GM18870 (cell line): Measurements from ENCODE around the gene PCGF5.
A peak's percentile ranks its signal among the peaks of the same experiment; 100 is the strongest.
"Not testable (repeated sequence)": the region's sequence is repeated elsewhere in the genome, so short reads cannot be mapped to it uniquely, and the experiment has no call there.

Source experiments
- ATAC-seq: cut with Tn5 transposase; IDR thresholded peaks from one replicate; pipeline ENCODE4 v1.9.1; 2021; ENCODE audit warnings: moderate library complexity; ENCODE audit not compliant: unreplicated experiment

The PCGF5 gene

GRCh38 chr10:91220194-91220953 lies at the start of gene PCGF5:
Gene PCGF5, plus strand, starts transcription at chr10:91220663. Its CDS starts 2,209 bp downstream, at chr10:91222872.
- ATAC-seq = peak; percentile 69

- no peak for ATAC-seq
These were observed 49.0 kb upstream of the PCGF5 start for GRCh38 chr10:91171485-91171884.

DNA sequence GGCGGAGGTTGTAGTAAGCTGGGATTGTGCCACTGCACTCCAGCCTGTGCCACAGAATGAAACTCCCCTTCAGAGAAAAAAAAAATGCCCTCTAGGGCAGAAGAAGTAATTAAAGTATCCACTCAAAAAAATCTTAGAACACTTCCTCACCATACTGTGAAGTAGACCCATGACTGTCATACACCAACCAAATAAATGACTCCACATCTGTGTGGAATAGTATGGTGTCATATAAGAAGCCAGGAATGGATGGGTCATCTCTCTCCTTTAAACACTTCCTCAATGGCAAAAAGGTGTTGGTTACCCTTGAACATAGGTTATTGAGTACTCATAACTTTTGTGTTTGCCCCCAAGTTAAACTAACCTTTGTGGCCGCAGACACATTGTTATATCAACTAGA lies 48.1 kb upstream of the PCGF5 start:
- ATAC-seq = no peak

DNA sequence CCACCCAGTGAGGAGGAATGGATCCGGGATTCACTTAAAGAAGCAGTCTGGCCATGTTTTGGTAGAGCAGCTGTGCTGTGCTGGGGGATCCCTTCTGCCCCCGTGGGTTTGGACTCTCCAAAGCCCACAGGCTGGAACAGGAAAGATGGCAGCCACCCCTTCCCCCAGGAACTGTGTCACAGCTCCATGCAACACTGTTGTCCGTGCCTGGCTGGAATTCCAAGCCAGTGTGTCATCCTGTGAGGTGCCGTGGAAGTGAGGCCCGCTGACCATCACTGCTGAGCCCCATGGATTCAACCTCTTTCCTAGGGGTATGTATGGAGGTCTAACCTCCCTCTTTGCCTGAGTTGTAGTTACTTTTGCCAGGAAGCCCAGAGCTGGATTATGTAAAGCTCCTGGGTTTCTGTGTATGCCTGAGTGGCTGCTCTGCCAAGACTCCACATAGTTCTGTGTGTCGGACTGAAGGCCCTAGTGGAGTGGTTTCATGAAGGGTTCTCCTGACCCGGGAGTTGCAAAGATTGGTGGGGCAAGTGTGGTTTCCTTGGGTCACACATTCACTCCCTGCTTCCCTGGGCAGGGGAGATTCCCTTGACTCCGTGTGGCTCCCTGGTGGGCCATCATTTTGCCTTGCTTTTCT lies 35.1 kb upstream of the PCGF5 start:
- no peak for ATAC-seq

DNA sequence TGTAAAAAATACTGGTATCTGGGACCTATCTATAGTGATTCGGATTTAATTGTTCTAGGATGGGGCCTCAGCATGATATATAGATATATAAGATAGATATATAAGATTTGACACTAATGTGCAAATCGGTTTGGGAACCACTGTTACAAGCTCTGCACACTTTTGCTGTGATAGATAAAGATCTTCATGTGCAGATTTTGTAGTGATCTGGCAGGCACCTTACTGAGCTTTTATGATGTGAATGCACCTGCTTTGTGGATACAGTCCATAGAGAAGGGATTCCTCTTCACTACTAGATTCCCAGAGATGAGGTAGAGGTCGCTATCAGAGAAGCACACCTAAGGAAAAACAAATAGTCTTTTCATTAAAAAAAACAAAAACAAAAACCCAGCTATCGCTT lies 33.3 kb upstream of the PCGF5 start:
- ATAC-seq = no peak

DNA sequence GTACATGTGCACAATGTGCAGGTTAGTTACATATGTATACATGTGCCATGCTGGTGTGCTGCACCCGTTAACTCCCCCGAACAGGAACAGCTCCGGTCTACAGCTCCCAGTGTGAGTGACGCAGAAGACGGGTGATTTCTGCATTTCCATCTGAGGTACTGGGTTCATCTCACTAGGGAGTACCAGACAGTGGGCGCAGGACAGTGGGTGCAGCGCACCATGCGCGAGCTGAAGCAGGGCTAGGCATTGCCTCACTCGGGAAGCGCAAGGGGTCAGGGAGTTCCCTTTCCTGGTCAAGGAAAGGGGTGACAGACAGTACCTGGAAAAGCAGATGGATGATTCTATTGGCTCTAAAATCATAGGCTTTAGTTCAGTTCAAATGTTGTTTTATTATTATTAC lies 32.5 kb upstream of the PCGF5 start:
- not testable (repeated sequence) for ATAC-seq

GRCh38 chr10:91188889-91189288 lies 31.6 kb upstream of the PCGF5 start:
- no peak for ATAC-seq

DNA sequence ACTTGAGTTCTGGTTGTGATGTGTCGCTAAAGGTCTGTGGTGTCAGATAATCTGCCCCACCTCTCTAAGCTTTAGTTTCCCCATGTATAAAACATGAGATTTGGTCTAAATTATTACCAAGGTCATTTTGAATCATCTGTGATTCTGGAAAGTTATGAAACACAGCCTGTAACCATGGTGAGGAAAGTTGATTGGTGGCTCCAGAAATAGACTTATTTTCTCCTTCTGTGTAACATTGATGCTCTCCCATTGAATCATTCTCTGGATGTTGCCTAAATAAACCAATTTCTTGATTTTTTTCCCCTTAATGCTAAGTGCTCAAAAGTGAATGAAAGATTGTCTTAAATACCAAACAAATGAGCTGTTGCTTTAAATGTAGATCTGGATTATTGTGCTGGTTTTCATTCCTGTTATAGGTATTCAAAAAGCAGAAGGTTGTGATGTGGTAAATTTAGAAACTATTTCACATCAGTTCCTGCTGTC lies 30.0 kb upstream of the PCGF5 start:
- ATAC-seq = no peak

DNA sequence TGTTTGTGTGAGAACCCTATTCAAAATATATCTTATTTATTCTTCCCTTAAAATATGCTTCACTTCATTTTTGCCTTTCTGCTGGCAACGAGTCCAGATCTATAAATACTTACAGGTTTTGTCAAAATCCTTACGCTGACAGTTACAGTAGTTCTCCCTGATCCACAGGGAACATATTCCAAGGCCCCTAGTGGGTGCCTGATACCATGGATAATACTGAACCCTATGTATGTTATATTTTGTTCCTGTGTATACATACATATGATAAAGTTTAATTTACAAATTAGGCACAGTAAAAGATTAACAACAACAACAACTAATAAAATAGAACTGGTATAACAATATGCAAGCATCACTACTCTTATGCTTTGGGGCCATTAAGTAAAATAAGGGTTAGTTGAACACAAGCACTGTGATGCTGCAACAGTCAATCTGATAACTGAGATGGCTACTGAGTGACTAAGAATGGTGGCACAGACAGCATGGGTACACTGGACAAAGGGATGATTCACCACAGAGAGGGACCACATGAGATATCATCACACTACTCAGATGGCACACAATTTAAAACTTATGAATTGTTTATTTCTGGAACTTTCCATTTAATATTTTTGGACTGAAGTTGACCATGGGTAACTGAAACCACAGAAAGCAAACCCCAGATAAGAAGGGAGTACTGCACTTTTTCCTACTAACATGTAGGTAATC lies 29.4 kb upstream of the PCGF5 start:
- ATAC-seq = peak; percentile 77

GRCh38 chr10:91191584-91191919 lies 28.9 kb upstream of the PCGF5 start:
- no peak for ATAC-seq

GRCh38 chr10:91194497-91195179 lies 25.8 kb upstream of the PCGF5 start:
- ATAC-seq = no peak

DNA sequence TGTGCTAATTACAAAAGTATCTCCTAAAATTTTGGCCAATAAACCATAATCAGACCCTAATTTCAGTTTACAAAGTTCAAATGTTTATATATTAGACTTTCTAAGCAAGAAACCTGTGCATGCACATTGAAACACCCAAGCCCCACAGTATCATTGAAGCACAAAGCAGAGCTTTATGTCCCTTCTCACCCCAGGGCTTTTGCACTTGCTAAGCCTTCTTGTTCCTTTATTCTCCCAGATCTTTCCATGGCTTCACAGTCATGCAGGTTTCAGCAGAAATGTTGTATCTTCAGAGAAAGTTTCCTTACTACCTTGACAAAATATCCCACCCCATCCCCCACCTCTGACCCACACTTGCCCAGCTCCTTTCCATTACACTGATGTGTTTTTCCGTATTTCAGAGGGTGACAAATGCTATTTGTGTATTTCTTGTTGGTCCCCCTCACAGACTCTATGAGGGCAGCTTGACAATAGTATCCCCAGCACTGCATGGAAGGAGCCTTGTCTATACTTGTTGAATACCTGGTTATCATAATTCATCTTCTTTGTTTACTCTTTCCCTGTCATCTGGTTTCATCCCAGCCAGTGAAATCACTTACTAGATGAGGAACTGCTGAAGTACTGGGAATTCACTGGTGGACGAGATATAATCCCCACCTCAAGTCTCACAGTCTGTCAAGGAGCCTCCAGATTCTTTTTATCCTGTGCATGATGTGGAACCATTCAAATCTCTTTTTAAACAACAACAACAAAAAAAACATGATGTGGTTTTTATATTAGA lies 24.0 kb upstream of the PCGF5 start:
- no peak for ATAC-seq

GRCh38 chr10:91197127-91197526 lies 23.3 kb upstream of the PCGF5 start:
- no peak for ATAC-seq

DNA sequence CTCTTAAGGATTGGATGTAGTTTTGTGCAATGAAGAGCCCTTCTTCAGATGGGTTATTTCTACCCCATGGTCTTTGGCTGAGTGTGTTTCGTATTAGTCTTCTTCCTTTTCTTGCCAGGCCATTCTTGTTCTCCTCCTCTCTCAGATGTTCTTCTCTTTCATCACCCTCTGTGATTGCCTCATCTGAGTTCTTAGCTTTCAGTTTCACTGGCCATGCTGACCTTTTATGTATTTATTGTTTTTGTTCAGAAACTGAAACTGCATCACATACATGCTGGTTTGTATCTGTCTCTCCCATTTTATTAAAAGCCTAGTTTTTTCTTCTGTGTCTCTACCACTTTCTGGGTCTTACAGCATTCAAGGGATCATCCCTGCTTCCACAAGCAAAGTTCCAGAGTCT lies 21.7 kb upstream of the PCGF5 start:
- peak; percentile 75 for ATAC-seq

- ATAC-seq = no peak
These were observed 19.9 kb upstream of the PCGF5 start for GRCh38 chr10:91200314-91201212.

- peak; percentile 24 for ATAC-seq
These were observed 19.1 kb upstream of the PCGF5 start for GRCh38 chr10:91201213-91201996.

DNA sequence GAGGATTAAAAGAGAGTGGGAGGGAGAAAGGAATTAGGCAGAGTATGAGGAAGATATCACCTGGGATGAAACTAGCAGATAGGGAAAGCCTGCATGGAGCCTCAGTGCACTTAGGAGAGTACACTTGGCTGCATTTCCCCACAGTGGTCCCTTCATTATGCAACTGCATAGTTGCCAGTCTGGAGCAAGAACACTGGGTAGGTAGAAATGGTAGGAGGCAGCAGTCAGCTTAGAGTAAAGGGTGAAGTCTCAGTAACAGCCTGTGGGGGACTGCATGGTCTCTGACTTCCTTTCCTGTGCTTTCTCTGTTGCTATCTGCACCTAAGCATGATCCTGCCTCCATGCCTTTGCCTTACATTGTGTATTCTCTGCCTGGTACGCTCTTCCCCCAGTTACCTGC lies 14.0 kb upstream of the PCGF5 start:
- ATAC-seq = no peak

GRCh38 chr10:91206837-91207474 lies 13.5 kb upstream of the PCGF5 start:
- no peak for ATAC-seq
